Fibroblast of the aortic adventitia (primary cell): ENCODE measurements around the gene TLE4. TPM values are rescaled to one million over a fixed set of nuclear protein-coding genes. Genes with fewer than 3 reads are reported as not detected.

Experiments used
- DNase-seq: peaks from one replicate; pipeline ENCODE4 v3.0.0-alpha.2; 2010; ENCODE audit warnings: low read depth
- H3K4me3 ChIP-seq: 2 replicates; pipeline ENCODE4 v1.5.1; 2011; ENCODE audit warnings: low read depth, mild to moderate bottlenecking, control low read depth, low read length, moderate library complexity
- total RNA-seq: library from RNA; depleted of rRNA; stranded (reverse); fragments of >200 nt; gene quantifications from 2 replicates; pipeline ENCODE4 v1.2.3, GENCODE V29; 2012; ENCODE audit warnings: low replicate concordance
- TF ChIP-seq, protein P1 (sequence below): IDR thresholded peaks from 2 replicates; pipeline ENCODE4 v1.5.1; 2011; ENCODE audit warnings: mild to moderate bottlenecking, low read length, control low read depth, inconsistent platforms; ENCODE audit not compliant: insufficient read depth

The TLE4 gene
- total RNA-seq, 1 donor, result 14.7 TPM

DNA sequence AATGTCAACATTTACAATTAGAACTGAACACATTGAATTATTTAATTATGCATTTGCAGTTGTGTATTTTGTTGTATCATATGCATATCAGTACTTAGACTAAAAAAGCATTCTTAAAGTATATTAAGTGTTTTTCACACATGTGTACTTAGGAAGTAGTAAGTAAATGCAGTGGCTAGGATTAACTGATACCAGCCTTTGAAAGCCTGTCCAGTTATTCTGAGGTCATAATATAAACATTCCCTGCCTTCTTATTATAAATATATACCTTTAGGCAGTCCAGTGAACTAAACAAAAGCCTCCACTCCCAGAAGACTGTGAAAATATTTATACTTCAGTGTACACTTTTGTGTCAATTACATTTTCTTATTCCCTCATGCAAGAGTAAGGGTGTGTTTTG, 83.8 kb downstream of the TLE4 start:
- DNase-seq, result no peak
- TF ChIP-seq, protein P1, sequence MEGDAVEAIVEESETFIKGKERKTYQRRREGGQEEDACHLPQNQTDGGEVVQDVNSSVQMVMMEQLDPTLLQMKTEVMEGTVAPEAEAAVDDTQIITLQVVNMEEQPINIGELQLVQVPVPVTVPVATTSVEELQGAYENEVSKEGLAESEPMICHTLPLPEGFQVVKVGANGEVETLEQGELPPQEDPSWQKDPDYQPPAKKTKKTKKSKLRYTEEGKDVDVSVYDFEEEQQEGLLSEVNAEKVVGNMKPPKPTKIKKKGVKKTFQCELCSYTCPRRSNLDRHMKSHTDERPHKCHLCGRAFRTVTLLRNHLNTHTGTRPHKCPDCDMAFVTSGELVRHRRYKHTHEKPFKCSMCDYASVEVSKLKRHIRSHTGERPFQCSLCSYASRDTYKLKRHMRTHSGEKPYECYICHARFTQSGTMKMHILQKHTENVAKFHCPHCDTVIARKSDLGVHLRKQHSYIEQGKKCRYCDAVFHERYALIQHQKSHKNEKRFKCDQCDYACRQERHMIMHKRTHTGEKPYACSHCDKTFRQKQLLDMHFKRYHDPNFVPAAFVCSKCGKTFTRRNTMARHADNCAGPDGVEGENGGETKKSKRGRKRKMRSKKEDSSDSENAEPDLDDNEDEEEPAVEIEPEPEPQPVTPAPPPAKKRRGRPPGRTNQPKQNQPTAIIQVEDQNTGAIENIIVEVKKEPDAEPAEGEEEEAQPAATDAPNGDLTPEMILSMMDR, result no peak
- H3K4me3 ChIP-seq, result no peak overlapping the region

DNA sequence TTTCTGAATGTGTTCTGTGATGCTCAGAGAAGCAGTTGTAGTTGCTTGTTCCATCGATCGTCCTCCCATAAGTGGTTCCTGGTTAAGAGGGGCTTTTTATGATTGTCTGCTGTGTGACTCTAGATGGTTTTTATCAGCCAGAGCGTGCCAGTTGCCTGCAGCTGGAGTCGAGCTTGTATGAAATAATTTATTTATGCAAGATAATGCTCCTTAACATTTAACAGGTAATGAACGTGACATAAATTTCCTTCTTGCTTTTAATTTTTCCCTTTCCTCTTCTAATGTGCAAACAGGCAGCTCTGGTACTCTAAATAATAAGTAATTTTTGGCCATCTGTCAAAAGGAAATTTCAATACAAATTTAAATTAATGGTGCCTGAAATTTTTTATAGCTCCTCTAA, 84.4 kb downstream of the TLE4 start:
- H3K4me3 ChIP-seq, result no peak overlapping the region
- no peak for DNase-seq
- TF ChIP-seq, protein P1, result no peak

DNA sequence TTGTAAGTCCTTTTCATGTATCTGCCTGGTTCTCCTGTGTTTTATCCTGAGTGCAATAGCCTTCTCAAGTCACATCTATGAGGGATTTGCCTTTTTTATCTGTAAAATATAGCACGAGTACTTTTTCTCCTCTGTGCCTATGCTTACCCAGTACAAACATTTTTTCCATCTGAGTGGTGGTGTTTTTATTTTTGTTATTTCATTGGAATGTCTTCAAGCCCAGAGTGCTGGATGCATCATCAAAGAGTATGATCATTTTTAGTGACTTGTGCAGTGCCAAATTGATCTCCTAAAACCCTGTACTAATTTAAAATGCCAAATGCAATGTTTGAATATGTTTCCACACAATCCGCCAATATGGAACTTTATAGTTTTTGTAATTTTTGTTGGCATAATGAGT, 86.1 kb downstream of the TLE4 start:
- H3K4me3 ChIP-seq, result no peak overlapping the region
- no peak for DNase-seq
- TF ChIP-seq, protein P1, result no peak

DNA sequence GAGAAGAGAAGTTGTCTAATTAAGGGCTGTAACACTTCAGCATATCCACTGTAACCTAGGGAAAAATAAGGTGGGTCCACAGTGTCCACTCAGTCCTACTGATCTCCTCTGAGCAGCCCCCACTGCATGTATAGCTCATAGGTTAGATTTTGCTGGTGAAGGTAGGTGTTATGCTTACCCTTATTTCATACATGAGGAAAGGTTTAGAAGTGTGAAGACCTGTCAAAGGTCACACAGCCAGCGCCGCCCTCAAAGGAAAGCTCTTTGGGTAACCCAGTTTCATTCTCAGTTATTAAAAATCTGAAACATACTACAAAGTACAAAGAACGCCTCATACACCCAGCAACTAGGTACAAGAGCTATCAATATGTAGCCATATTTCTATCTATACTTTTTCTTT, 87.2 kb downstream of the TLE4 start:
- no peak overlapping the region for H3K4me3 ChIP-seq
- DNase-seq, result no peak
- TF ChIP-seq, protein P1, result no peak

DNA sequence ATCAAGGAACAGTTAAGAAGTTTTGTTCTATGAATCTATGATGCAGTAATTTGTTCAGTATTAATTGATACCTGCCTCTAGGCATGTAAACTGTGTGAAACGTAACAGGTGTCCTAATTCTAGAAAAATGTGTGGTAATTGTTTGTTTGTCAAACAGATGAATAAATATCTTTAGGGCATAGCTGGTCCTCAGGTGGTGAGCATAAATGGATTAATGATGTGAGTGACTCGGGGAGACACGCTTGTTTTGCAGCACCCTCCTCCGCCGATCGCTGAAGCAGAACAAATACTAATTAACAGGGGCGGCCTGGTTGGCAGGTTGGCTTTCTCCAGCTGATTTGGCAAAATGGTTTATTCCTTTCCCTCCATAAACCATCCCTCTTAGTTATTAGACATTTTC, 88.8 kb downstream of the TLE4 start:
- no peak for DNase-seq
- TF ChIP-seq, protein P1, result no peak
- no peak overlapping the region for H3K4me3 ChIP-seq

DNA sequence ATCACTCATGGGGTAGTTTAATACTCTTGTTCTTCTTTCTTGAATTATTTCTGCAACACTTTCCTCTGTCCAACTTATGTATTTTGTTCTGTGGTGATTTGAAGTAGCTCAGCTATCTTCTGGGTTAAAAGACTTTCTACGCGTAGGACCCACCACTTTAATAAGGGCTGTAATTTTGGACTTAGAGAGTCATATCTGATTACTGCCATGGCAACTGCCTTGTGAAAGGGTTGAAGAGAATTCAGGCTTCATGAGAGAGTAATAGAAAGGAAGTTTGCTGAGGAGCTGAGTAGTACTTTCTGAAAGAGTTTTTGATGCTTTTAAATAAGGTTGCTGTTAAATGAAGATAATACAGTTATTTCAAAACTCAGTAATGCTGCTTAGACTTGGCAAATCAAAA, 89.5 kb downstream of the TLE4 start:
- TF ChIP-seq, protein P1, result no peak
- no peak for DNase-seq
- H3K4me3 ChIP-seq, result no peak overlapping the region

DNA sequence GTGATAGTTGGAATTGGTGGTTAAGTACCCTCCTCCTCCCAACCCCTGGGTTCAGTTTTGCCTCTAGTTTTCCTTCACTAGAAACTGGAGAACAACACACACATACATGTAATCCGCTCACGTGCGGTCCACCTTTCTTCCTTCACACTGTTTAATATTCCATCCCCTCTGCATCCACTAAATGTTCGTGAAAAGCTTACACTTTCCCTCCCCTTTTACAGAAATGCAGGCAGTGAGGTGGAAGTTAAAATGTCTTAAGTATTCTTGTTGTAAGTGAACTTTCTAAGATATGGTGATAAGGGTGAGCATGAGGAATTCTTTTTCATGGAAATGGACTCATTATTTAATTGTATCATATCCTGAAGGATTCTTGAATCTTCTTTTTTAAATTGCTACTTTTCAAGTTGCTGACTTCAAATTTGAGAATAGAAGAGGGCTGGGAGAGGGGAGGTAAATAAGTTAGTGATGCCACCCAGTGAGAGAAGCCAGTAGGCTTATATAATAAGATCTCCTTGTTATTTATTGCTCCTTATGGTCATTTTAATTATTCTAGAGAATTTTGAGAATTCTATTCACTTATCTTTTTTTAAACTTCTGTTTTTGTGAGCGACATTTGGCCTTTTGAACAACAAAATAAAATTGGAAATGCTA, 90.2 kb downstream of the TLE4 start:
- no peak for DNase-seq

More for the DNA sequence above, 90.2 kb downstream of the TLE4 start:
- no peak overlapping the region for H3K4me3 ChIP-seq
- TF ChIP-seq, protein P1, result no peak
